Measurements from ENCODE around the gene SLC30A3.

The SLC30A3 gene

GRCh38 chr2:27256855-27257454 lies 5.9 kb downstream of the SLC30A3 start:
- no peak for DNase-seq

GRCh38 chr2:27255660-27256059 lies 7.2 kb downstream of the SLC30A3 start:
- DNase-seq: no peak

- no peak for DNase-seq
Observed at GRCh38 chr2:27255187-27255586, 7.7 kb downstream of the SLC30A3 start.

- no peak for DNase-seq
Observed at GRCh38 chr2:27251766-27252165, 11.1 kb downstream of the SLC30A3 start.

- no peak for DNase-seq
Observed at GRCh38 chr2:27250652-27251379, 12.0 kb downstream of the SLC30A3 start.

- DNase-seq: peak; percentile 38 to 72
Observed at GRCh38 chr2:27249891-27250651, 12.8 kb downstream of the SLC30A3 start.

- DNase-seq: no peak
Observed at GRCh38 chr2:27249159-27249890, 13.5 kb downstream of the SLC30A3 start.

GRCh38 chr2:27247893-27248292 lies 15.0 kb downstream of the SLC30A3 start:
- DNase-seq: no peak

- DNase-seq: no peak
Observed at GRCh38 chr2:27245626-27246025, 17.2 kb downstream of the SLC30A3 start.

GRCh38 chr2:27245116-27245515 lies 17.7 kb downstream of the SLC30A3 start:
- no peak for DNase-seq

- DNase-seq: no peak
Observed at GRCh38 chr2:27243391-27244130, 19.3 kb downstream of the SLC30A3 start.

GRCh38 chr2:27242614-27242951 lies 20.3 kb downstream of the SLC30A3 start:
- no peak for DNase-seq

- DNase-seq: no peak
Observed at GRCh38 chr2:27241761-27242613, 20.9 kb downstream of the SLC30A3 start.

GRCh38 chr2:27240406-27240805 lies 22.4 kb downstream of the SLC30A3 start:
- no peak for DNase-seq

GRCh38 chr2:27238976-27239375 lies 23.9 kb downstream of the SLC30A3 start:
- DNase-seq: no peak

- no peak for DNase-seq
Observed at GRCh38 chr2:27237341-27237945, 25.4 kb downstream of the SLC30A3 start.

- DNase-seq: no peak
Observed at GRCh38 chr2:27236626-27237025, 26.2 kb downstream of the SLC30A3 start.

- DNase-seq: no peak
Observed at GRCh38 chr2:27236136-27236535, 26.7 kb downstream of the SLC30A3 start.

- DNase-seq: no peak
Observed at GRCh38 chr2:27233341-27233740, 29.5 kb downstream of the SLC30A3 start.

GRCh38 chr2:27231921-27232320 lies 30.9 kb downstream of the SLC30A3 start:
- no peak for DNase-seq

GRCh38 chr2:27227501-27227900 lies 35.3 kb downstream of the SLC30A3 start:
- DNase-seq: no peak
